Measurements from ENCODE around the gene PPARD. TPM values are rescaled to one million over a fixed set of nuclear protein-coding genes. Genes with fewer than 3 reads are reported as not detected.

Gene PPARD
- 5.2 and 5.8 TPM in 2 replicates for total RNA-seq

GRCh38 chr6:35342258-35343091 is at the start of gene PPARD:
Gene PPARD (plus strand): TSS chr6:35342558. CDS start chr6:35411088, 68,530 bp downstream.

GRCh38 chr6:35297601-35298481 is 44.5 kb upstream of the PPARD start, which contains the start of gene DEF6:
Gene DEF6 (plus strand): TSS chr6:35297818. CDS start chr6:35297857, 39 bp downstream.

GRCh38 chr6:35452183-35453090 is 110.1 kb downstream of the PPARD start, which contains the start of gene FANCE:
Gene FANCE (plus strand): TSS chr6:35452338. CDS start chr6:35452546, 208 bp downstream.

GRCh38 chr6:35468181-35468979 is 126.0 kb downstream of the PPARD start, which contains the start of gene RPL10A:
Gene RPL10A (plus strand): TSS chr6:35468401. CDS start chr6:35468435, 34 bp downstream.

Other genes starting within 250 kb of the PPARD start
- gene TCP11, start 201.2 kb upstream of the PPARD start, total RNA-seq: 0.16 TPM in 1 of 2 replicates, not detected in the other
- gene SCUBE3, start 128.6 kb upstream of the PPARD start, total RNA-seq: 2.4 and 2.8 TPM in 2 replicates
- 17.6 and 18.3 TPM in 2 replicates for gene ZNF76, start 82.8 kb upstream of the PPARD start, total RNA-seq
- 1.5 and 4.4 TPM in 2 replicates for gene DEF6, start 44.7 kb upstream of the PPARD start, total RNA-seq
- gene FANCE, start 109.8 kb downstream of the PPARD start, total RNA-seq: 3.1 and 3.8 TPM in 2 replicates
- 1,998 and 2,423 TPM in 2 replicates for gene RPL10A, start 125.8 kb downstream of the PPARD start, total RNA-seq
- 3.8 TPM in 2 replicates for gene TEAD3, start 154.5 kb downstream of the PPARD start, total RNA-seq
- gene TULP1, start 170.3 kb downstream of the PPARD start, total RNA-seq: not detected in 2 replicates

Data from bronchial smooth muscle cell (primary cell).